NCI-H748 (cell line): Measurements from ENCODE around the gene TNMD.

Source experiments
- DNase-seq: peaks from one replicate; lab custom pipeline; 2025; ENCODE audit not compliant: unreplicated experiment; lab: John Stamatoyannopoulos, UW

The TNMD gene

DNA sequence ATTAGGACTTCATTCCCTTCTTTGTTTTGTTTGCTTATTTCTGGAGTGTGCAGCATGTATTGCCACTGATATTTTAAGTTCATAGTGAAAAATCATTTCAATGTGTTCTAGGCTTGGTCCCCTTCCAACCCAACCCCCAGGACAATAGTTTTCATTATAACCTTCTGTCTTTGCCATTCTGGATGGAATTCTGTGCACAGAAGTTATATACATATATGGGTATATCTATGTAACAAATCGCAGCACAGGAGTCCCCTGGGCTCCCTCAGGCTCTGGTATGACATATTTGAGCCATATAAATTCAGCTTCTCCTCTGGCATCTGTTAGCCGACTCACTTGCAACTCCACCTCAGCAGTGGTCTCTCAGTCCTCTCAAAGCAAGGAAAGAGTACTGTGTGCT is at the start of gene TNMD:
TSS of gene TNMD (plus strand) at position 326 of the 400 bp plus-strand sequence. CDS start 83 bp downstream, outside the sequence.
- no peak for DNase-seq

DNA sequence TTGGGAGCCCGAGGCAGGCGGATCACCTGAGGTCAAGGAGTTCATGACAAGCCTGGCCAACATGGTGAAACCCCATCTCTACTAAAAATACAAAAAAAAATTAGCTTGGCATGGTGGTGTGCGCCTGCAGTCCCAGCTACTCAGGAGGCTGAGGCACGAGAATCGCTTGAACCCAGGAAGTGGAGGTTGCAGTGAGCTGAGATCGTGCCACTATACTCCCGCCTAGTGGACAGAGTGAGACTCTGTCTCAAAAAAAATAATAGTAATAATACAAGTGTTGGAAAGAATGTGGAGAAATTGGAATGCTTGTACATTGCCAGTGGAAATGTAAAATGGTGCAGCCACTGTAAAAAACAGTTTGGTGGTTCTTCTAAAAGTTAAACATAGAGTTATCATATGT is 19.2 kb upstream of the TNMD start:
- peak; percentile 0 for DNase-seq

DNA sequence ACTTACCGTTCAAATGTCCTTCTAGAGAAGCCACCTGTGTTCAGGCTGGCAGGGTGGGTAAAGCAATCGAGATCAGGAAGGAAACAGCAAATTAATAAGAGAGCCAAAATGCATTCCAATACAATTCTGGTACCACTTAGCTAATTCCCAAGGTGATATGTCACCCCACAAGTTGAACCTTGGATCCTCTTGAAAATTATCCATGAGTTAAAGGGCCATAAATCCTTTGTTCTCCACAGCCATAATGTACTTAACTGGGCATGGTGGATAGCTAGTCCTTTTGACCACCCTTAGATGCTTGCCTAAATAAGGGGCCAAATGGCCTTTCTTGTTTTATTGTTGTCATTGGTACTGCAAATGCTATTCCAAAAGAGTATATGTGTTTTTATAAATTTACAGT is 2.0 kb downstream of the TNMD start:
- no peak for DNase-seq

DNA sequence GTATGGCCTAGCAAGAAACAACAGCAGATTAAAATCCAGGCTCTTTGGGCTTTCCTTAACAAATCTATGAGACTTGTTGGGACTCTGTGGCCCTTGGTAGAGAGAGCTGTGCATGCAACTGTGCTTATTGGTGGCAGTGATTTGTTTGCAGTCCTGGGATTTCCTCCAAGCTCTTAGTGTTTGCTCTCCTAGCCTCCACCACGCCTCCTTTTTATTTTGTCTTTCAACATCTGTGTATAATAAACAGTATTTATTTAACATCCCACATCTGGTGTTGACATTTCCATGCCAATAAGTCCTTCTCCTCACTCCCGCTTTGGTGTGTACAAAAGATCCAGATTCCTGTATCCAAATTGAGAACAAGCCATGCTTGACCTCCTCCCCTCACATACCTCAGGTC is 3.1 kb downstream of the TNMD start:
- no peak for DNase-seq

DNA sequence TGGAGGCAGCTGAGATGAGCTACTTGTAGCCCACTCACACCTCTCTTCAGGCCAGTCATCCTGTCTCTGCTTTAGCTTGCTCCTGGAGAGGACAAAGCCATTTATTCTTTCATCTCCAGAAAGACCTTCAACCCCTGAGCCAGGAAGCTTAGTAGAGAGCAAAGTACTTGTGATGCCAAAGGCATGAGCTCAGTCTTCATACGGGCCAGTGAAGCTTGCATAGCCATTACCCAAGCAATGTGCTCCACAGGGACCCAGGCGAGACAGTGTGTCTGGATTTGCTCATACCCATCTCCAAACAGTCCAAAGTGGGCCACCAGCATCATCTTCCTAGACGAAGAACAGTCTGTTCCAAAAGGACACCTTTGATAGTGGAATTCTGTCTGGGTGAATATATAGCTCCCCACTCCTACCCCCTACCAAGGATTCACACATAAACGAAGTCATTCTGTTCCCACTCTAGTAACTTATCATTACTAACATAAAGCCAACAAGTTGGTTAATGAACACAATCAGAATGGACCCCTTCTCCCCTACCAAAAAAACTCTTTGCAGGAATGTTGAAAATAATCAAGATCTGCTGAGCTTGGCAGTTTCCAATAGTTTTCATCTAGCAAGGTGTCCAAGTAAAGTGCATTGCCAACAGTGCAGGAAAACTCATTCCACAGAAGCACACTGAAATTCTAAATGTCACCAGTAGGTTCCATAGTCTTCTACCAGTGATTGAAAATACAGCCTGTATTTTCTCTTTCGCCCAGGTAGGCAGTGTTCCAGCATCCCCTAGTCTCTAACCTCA is 6.7 kb downstream of the TNMD start:
- no peak for DNase-seq

DNA sequence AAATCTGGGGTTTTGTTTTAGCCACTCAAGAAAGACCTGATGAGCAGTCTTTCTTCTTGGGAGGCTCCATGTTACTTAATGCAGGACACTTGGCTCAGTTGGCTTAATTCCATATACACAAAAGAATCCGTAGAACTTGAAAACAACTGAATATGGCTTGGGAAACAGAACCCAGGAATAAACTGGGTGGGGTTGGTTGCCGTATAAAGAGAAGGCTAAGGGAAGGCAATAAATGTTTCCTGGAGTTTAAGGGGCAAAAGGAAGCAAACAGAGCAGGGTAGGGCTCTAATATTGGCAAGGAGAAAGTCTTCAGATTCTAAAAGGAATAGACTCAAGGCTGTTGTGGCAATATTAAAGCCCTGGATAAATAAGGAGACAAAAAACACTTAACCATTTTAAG is 8.4 kb downstream of the TNMD start:
- DNase-seq, result no peak

DNA sequence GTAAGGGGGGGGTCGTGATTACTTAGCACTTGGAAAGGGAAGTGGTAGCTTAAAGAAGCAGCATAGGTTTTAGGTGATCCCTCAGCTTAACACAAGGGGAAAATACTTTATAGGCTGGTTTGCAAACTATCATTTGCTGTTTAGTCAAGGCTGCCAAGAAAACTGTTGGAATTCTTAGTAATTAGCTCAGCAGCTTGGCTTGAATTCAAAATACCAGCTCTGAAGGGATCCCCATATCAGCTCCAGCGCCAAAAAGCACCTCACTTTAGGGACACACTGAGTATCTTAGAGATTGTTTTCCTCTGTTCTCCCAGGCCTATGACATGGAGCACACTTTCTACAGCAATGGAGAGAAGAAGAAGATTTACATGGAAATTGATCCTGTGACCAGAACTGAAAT is 8.8 kb downstream of the TNMD start:
- no peak for DNase-seq

DNA sequence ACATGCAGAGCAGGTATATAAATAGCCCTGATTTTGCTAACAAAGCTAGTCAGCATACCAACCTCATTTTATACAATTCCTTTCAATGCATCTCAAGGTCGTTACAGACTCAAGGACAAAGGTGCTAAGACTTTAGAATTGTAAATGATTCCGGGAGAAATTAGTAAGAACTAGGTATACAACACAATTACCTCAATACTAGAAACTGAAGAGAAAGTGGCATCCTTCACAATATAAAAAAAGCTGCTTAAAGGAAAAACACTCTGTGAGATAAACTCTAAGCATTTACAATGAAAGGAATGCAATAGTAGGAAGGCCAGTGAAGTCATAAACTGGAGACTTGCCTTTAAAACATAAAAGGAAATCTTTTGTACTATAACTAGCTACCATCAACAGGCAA is 11.9 kb downstream of the TNMD start:
- DNase-seq, result no peak

DNA sequence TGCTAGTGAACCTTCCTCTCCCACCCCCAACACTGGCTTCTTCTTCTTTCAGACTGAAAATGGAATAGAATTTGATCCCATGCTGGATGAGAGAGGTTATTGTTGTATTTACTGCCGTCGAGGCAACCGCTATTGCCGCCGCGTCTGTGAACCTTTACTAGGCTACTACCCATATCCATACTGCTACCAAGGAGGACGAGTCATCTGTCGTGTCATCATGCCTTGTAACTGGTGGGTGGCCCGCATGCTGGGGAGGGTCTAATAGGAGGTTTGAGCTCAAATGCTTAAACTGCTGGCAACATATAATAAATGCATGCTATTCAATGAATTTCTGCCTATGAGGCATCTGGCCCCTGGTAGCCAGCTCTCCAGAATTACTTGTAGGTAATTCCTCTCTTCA is 14.7 kb downstream of the TNMD start:
- DNase-seq, result no peak

DNA sequence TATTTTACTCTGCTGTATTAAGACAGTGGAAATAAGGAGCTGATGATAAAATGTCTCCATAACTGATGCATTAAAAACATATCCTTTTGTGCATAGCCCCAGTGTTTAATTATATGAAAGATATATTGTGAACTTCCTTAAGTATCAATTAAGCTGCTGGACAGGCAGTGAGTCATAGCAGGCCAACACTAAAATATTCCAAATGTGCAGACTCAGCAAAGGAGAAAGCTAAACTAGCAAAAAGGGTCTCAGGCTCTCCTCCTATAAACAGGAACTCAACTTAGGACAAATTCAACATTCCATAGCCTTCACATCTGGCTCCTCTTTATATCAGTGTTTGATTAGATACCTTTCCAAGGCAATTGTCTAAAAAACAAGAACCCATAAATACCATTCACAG is 15.6 kb downstream of the TNMD start:
- no peak for DNase-seq

DNA sequence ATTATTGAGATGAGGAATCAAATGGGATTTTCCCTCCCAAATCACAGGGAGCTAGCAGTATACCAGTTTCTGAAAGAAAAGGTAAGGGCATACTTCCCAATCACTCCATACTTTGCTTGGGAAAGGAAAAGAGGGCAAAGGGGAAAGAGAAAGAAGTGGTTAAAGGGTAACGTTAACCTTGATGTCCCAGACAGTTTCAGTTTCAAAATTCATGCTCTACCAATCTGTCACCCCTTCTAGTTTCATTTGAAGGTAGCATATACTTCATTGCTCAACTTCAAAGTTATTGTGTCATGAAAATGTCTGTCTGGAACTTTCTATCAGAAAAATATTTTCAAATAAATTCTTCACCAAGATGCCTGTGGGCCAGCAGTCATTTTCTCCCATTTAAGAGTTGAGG is 16.0 kb downstream of the TNMD start:
- DNase-seq, result no peak

DNA sequence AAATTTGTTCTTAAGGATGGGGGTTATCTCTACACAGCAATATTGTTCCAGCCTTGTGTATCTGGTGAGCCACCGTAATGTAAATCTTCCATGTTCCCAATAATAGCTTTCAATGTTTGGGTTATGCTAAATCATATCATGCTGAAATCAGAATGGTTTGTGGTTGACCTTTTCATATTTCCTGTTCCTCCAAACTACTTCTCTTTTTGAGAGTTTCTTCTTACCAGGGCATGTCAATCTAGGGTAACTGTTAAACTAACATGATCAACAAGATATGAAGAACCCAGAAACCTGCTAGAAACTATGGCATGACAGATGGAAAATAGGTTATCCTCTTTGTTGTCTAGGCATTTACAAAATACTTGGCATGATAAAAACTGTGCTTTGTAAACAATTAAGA is 22.0 kb downstream of the TNMD start:
- no peak for DNase-seq

DNA sequence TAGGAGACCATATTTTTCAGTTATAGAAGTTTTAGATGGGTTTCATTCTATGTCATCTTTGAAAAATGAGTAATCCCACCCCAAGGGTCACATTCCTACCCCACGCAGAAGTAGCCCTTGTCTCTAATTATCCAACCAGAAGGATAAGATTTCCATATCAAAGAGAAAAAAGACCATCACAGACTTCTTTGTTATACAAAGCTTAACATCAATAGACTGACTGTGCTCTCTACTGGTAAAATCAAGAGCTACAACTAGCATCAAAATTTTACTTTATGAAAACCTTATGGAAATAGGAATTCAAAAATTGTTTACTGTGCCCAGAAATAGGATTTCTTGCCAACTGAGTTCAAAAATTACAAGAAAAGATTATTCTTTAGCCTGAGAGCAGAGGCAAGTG is 24.9 kb downstream of the TNMD start:
- no peak for DNase-seq

DNA sequence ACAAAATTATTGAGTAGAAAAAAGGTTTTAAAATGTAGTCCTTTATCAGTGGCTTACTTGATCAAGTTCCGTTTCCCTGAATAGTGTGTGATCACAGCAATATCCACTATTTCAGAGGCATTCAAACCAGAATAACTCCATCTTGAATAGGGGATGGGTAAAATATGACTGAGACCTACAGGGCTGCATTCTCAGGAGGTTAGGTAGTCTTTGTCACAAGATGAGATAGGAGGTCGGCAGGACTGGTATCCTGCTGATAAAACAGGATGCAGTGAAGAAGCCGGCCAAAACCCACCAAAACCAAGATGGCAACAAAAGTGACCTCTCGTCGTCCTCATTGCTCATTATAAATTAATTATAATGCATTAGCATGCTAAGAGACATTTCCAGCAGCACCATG is 27.2 kb downstream of the TNMD start:
- DNase-seq, result no peak

DNA sequence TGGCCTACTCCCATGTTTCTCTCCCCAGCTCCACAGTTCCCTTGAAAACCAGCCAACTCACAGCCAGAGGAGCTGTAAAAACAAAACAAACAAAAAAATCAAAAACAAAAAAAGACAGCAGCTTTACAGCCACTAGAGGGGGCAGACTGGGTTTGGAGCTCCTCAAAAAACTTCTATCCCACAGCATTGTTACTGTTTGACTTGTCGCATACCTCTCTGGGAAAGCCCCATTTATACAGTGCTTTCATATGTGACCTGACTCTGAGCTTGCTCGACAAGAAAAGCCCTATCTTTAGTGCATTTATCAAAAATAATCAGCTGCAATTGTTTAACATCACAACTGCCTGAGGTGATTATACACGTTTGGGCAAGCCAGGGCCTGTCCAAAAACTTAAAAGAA is 30.3 kb downstream of the TNMD start:
- DNase-seq, result peak; percentile 38

DNA sequence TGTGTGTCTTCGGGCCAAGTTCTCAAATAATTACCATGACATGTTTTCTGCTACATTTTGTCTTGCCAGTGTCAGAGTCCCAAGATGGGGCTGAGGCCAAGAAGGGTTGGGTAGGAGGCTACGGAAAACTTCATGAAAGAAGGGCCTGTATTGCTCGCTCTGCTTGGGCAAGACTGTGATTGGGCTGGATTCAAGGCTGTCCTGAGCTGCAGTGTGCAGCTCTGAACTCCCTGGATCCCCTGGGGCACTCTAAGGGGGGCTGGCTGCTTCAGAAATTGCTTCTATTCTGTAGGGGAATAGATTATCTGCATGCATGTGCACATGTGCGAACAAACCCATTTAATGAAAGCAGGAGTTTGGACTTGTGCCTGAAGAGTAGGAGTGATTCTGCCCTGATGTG is 38.3 kb downstream of the TNMD start:
- no peak for DNase-seq

DNA sequence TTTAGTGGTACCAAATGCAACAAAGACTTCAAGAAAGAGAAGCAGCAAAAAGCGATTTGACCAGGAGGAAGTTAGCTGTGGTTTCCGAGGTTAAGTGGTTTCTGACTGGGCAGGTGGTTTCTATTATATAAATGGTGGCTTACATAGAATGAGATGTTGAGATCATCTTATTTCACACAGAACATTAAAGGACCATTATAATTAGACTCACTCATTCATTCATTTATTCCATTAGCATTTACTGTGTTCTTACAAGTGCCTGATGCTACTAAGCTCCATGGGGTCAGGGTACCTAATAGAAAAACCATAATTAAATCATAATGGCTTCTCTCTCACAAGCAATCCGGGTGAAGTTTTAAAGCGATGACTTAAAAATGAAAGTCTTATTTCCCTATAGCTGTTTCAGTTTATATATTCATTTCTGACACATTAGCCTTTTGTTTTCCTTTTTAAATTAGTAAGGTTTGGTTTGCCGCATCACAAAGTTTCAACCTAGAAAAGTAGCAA is 41.3 kb downstream of the TNMD start:
- peak; percentile 1 for DNase-seq

DNA sequence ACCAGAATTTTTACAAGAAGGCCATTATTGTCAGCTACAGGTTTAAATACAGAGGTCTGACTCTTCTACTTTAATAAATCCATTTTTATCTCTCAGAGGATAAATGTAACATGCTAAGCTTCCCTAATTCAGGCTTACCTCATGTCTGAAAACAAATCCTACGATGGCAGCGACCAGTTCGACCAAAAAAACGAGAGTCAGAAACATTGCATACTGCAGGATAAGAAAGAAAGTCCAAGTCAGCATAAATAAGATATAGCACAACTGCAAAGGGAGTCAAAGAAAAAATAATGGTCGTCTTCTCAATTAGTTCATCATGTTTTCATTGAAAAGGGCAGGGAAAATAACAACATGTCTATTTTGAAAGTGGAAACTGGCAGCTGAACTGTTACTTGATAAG is 50.3 kb downstream of the TNMD start:
- DNase-seq, result no peak

DNA sequence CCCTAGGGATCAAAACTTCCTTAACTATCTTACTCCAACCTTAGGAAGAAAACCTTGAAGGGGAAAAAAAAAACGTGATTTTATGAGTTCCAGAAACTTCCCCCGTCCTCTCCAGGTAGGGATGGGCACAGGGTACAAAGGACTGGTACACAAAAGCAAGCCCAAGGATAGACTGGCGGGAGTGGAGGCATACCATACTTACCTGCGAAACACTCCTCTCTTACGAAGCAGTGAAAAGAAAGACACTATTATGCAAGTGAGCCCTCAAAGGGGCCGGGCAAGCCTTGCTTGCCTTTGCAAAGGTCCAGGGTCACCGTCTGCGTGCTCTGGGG is 51.2 kb downstream of the TNMD start:
- DNase-seq, result peak; percentile 35

DNA sequence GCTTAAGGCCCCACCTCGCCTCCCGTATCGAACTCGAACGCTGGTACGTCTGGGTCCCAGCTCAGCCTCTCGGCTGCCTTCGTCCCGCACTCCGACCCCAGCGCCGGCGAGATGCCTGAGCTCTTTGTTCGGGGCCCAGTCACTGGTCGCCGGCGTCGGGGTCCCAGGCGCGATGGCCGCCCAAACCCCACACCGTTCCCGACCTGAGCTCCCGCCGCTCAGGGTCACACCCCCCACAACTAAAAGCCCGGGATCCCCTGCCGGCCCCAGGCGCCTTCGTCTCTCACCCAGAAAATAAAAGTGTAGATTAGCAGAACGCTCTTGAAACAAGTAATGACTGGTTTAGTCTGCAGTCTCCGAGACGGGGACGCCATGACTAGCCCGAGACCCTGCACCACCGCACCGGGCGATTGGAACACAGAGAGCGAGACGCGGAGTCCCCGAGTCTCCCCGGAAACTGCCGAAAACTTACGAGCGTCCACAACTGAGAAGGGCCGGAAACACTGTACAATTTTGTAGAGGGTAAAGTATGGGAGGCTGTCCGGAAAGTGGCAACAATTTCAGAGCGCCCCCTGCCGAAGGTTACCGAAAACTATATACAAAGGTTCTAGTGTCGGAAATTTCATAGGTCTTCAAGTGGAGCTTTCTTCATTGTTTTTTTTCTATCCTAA is 51.7 kb downstream of the TNMD start, which contains the start of gene TSPAN6:
TSS of gene TSPAN6 (minus strand) at position 486 of the 671 bp plus-strand sequence. CDS start at position 374, 112 bp downstream.
- DNase-seq, result peak; percentile 92

DNA sequence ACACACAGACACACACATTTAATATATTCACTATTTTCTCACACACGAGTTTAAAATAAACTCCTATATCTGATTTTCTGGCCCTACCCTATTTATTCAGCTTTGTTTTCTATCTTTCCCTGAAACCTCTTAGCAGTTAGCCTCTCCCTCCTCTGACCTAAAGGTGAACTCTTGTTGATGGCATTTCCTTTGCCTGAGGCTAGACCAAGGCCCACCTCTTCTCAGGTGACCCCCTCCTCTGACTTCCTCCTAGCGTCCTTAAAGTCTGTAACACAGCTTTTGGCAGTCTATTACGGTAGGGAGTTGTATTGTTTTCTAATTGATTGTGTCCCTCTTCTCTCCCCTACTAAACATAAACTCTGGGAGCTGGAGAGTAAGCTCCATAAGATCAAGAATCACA is 57.6 kb downstream of the TNMD start:
- no peak for DNase-seq

DNA sequence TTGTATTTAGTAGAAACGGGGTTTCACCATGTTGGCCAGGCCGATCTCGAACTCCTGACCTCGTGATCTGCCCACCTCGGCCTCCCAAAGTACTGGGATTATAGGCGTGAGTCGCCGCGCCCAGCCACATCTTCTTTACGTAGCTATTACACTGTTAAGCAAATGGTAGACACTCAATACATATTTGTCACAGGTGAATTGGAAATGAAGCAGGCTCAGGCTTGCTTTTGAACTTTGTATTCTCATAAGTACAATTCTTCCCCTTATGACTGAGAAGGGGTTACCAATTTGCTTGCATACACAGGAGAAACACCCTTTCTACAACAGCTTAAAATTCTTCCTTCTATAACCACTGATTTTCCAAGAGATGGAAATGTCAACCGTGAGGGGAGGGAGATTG is 58.5 kb downstream of the TNMD start:
- DNase-seq, result no peak
